Measurements from ENCODE around the gene PHC3.

PHC3 gene

DNA sequence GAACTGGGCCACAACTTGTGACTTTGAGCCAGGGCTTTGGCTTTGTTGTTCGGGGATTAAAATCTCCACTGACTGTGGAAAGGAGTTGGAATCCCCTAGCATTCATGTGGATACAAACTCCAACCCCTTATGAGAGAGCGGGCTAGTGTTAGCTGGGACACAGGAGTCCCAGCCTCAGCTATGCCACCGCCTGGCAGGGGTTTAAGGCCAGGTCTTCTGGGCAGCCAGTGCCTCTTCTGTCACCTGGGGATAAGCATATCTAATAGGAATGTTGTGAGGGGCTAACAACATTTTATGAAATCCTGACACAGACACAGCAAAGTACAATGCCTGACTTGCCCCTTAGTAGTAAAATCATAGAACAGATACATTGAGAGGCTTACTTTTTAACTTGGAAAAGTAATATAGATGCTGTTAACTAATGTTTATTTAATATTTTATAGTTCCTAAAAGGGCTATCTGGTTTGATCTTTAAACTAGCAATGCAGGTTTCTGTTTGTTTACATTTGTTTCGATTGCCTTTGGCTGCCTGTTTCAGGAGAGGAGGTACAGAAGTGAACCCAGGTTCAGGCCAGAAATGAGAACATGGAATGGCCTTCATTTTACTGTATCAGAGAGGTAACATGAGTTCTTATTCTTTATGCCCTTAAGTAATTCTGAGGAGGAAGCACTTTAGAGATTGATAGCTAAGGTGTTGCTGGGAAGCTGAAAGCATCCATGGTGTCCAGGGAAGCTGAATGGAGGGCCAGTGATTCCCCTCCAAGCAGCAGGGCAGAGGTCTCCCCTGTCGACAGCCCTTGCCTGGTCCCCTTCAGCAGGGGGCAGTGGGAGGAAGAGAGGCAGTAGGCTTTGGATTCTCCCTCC is 135.0 kb downstream of the PHC3 start:
- no peak for TF ChIP-seq FOXP2 (optimal IDR thresholded peaks at IDR 0.05; ENCODE audit: borderline replicate concordance, extremely low read depth, extremely low read length, insufficient read depth)
- TF ChIP-seq TAF1 (IDR thresholded peaks at IDR 0.05; ENCODE audit: borderline replicate concordance, insufficient read depth, low read length): no peak
- TF ChIP-seq REST (IDR thresholded peaks at IDR 0.05; ENCODE audit: insufficient read depth in 1 of 2, low read depth in 2 of 2, low read length in 2 of 2): no peak
- TF ChIP-seq POLR2AphosphoS5 (IDR thresholded peaks at IDR 0.05; ENCODE audit: low read depth, low read length): no peak
- no peak for TF ChIP-seq SIN3A (IDR thresholded peaks at IDR 0.05; ENCODE audit: borderline replicate concordance, insufficient read depth, low read length)

DNA sequence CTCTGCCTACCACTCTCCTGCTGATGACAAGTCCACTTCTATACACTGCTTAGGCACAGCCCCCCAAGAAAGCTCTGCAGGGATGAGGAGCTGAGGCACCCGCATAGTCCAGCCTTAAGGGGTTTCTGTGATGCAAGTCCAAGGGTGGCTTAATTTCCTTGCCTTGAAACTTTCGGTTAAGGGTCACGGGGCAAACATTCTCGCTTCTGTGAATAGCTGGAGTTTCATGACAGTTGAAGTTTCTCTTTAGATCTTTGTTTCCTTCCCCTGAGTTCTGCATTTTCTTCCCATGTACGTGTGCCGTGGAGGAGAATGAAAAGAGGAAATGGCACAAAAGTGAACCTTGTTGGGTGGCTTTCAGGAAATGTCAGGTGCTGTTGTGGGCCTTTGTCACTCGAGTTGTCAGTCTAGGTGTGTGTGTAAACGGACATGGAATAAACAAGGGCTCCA is 136.7 kb downstream of the PHC3 start:
- TF ChIP-seq POLR2AphosphoS5 (IDR thresholded peaks at IDR 0.05; ENCODE audit: low read depth, low read length): no peak
- TF ChIP-seq REST (IDR thresholded peaks at IDR 0.05; ENCODE audit: insufficient read depth in 1 of 2, low read depth in 2 of 2, low read length in 2 of 2): no peak
- no peak for TF ChIP-seq SIN3A (IDR thresholded peaks at IDR 0.05; ENCODE audit: borderline replicate concordance, insufficient read depth, low read length)
- TF ChIP-seq FOXP2 (optimal IDR thresholded peaks at IDR 0.05; ENCODE audit: borderline replicate concordance, extremely low read depth, extremely low read length, insufficient read depth): no peak
- TF ChIP-seq TAF1 (IDR thresholded peaks at IDR 0.05; ENCODE audit: borderline replicate concordance, insufficient read depth, low read length): no peak

- no peak for TF ChIP-seq TAF1 (IDR thresholded peaks at IDR 0.05; ENCODE audit: borderline replicate concordance, insufficient read depth, low read length)
- no peak for TF ChIP-seq REST (IDR thresholded peaks at IDR 0.05; ENCODE audit: insufficient read depth in 1 of 2, low read depth in 2 of 2, low read length in 2 of 2)
- no peak for TF ChIP-seq FOXP2 (optimal IDR thresholded peaks at IDR 0.05; ENCODE audit: borderline replicate concordance, extremely low read depth, extremely low read length, insufficient read depth)
- no peak for TF ChIP-seq POLR2AphosphoS5 (IDR thresholded peaks at IDR 0.05; ENCODE audit: low read depth, low read length)
- no peak for TF ChIP-seq SIN3A (IDR thresholded peaks at IDR 0.05; ENCODE audit: borderline replicate concordance, insufficient read depth, low read length)
These were observed 137.3 kb downstream of the PHC3 start for GRCh38 chr3:170044271-170044670.

DNA sequence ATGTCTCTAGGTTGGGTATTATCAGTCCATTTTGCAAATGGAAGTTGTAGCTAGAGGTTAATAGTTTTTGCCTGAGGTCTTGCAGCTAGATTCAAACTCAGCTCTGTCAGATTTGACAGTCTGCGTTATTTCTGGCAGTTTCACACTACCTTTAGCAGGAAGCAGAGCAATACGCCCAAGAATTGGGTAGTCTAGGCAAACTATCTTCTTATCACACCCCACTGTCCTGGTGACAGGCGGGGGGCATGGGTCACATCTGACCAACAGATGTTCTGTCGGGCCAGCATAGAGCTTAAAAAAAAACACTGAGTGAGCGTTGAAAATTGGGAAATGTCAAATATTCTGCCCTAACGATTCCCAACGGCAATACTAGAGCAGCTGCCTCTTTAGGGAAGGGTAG is 138.0 kb downstream of the PHC3 start:
- TF ChIP-seq TAF1 (IDR thresholded peaks at IDR 0.05; ENCODE audit: borderline replicate concordance, insufficient read depth, low read length) (no peak), POLR2AphosphoS5 (IDR thresholded peaks at IDR 0.05; ENCODE audit: low read depth, low read length) (no peak), FOXP2 (optimal IDR thresholded peaks at IDR 0.05; ENCODE audit: borderline replicate concordance, extremely low read depth, extremely low read length, insufficient read depth) (no peak), SIN3A (IDR thresholded peaks at IDR 0.05; ENCODE audit: borderline replicate concordance, insufficient read depth, low read length) (no peak), REST (IDR thresholded peaks at IDR 0.05; ENCODE audit: insufficient read depth in 1 of 2, low read depth in 2 of 2, low read length in 2 of 2) (no peak)
